Measurements from ENCODE around the gene HINT3.
"Not testable (repeated sequence)": the region's sequence is repeated elsewhere in the genome, so short reads cannot be mapped to it uniquely, and the experiment has no call there.

Gene HINT3

GRCh38 chr6:126002755-126003679, 46.4 kb downstream of the HINT3 start:
- DNase-seq (ENCODE audit: low spot score), result no peak

- DNase-seq (ENCODE audit: low spot score), result no peak
Measured at GRCh38 chr6:126007800-126008199, 51.2 kb downstream of the HINT3 start.

DNA sequence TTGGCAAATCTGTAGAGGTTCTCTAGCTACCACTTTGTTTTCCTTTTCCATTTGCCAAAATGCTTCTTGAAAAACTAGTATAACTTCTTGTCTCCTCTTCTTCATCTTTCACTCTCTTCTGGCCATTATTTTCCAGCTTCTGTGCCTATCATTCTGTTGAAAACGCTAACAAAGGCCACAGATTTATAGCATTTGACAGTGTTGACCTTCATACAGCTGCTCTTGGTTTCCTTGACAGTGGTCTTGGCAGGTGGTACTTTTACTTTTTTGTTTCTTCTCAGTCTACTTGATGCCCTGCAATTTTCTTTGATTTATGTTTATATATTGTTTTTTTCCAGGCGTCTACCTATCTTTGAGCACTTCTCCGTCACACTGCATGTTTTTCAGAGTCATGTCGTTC, 53.5 kb downstream of the HINT3 start:
- DNase-seq (ENCODE audit: low spot score), result no peak

DNA sequence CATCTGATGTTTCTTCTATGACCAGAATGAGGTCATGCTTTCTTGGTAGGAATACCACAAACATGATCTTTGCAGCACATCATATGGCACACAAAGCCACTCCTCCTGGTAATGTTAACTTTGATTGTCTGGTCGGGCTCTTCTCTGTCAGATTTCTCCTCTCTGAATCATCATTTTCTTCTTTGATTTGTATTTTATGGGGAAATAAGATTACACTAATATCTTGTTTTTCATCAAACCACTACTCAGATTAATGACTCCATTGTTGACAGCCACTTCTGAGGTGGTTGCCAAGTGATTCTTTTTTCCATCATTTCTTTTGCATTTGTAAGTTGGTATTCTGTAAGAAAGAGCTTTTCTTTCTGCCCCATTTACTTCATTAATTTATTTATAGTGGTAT, 59.3 kb downstream of the HINT3 start:
- no peak for DNase-seq (ENCODE audit: low spot score)

DNA sequence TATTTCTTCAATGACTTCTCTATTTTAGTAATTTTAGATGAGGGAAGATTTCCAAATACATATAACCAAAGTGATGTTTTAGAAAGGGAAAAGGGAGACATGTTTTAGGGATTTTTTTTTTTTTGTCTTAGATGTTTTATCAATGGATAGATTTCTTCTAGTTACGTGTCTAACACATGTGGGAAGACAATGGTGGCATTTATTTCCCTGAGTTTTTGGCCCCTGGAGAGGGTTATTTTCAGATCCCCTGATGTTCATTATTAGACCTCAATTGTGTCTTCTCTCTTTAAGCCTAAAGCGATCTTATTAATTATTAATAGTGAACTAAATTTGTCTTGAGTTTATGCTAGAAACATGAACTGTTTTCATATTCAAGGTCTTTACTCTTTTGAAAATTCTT, 60.0 kb downstream of the HINT3 start:
- DNase-seq (ENCODE audit: low spot score), result no peak

GRCh38 chr6:126017668-126018067, 61.1 kb downstream of the HINT3 start:
- no peak for DNase-seq (ENCODE audit: low spot score)

DNA sequence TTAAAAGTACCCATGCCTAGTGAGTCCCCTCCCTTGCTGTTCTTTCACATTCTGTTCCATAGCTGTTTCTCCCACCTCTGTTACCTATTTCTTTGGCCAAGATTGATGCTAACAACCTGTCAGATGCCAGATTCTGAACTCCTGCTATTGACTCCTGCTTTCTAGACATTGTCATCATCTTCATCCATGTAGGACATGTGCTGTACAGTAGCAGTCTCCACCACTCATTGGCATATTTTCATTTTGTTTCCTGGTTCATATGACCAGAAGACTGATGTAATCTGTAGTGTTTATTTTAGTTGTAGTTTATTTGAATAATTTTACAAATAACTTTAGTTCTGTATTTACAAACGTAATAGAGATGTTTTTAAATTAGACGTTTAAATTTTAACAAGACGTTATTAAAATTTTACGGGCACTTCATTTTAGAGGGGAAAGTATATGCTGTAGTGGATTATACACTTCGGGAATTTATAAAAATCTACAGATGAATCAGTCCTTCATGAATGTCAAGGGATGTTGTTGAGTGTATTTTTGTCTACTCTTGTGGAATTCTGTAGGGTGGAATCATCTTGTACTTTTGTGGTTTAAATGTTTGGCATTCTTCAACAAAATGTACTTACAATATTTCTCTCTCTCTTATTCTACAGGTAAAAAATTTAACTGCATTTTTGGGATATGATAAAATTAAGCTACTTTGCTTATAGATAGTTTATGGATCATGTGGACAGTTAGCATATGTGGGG, 63.9 kb downstream of the HINT3 start:
- DNase-seq (ENCODE audit: low spot score), result no peak

- DNase-seq (ENCODE audit: low spot score), result not testable (repeated sequence)
Measured at GRCh38 chr6:126023474-126023873, 66.9 kb downstream of the HINT3 start.

DNA sequence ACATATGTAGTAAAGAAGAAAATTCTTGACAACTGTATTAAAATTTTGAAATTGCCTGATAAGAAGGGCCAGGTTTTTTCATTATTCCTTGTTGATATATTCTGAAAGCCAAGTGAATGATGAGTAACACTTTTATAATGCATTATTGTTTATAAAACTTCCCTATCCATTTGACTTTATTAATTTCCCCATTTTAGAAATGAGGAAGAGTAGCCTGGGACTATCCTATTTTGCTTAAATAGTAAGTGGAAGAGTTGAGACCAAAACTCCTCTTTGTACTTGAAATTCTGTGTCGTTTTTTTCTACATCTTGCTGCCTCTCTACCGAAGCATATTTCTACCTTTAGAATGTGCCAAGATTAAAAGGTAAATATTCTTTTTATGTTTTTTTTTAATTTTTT, 69.4 kb downstream of the HINT3 start:
- no peak for DNase-seq (ENCODE audit: low spot score)

DNA sequence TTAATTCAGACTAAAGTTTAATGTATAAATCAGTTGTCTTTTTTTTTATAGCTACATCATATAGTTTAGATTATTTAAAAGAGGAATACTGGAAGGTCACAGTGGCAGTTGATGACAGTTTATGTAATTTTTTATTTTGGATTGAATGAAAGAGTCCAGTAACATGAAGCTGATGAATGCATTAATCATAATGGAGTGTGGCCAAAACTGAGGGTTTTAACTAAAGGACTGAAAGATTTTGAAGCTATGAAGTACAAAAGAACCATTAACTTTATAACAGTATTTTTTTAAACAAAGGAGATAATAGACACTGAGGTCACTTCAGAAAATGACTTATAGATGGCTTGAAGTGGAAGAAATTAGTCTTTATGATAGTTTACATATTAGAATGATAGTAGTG, 71.0 kb downstream of the HINT3 start:
- no peak for DNase-seq (ENCODE audit: low spot score)

Measured in HuH-7.5 (cell line).